MM.1S (cell line): ENCODE results near the gene HSP90AB1.

Experiments
- DNase-seq: peaks from one replicate; pipeline ENCODE4 v3.0.0-alpha.2; 2015
- H2AFZ ChIP-seq: fragments of 300-600 bp; sonication (generic); 2 replicates; pipeline ENCODE4 v1.6.0; 2016; ENCODE audit warnings: antibody characterized with exemption, low read length
- H3F3A ChIP-seq: fragments of 300-600 bp; sonication (generic); 2 replicates; pipeline ENCODE4 v1.6.1; 2016; ENCODE audit warnings: mild to moderate bottlenecking, antibody characterized with exemption, low read length, moderate library complexity, mixed read lengths; ENCODE audit not compliant: insufficient read depth
- H3K27ac ChIP-seq: fragments of 300-600 bp; sonication (generic); 2 replicates; pipeline ENCODE4 v1.5.1; 2016; ENCODE audit warnings: mild to moderate bottlenecking, low read length
- H3K27me3 ChIP-seq: fragments of 300-600 bp; sonication (generic); replicated peaks from 2 replicates; pipeline ENCODE4 v1.6.0; 2016; ENCODE audit warnings: low read length; ENCODE audit not compliant: insufficient read depth
- H3K36me3 ChIP-seq: fragments of 300-600 bp; sonication (generic); replicated peaks from 2 replicates; pipeline ENCODE4 v1.6.1; 2016; ENCODE audit warnings: mild to moderate bottlenecking, low read length, mixed read lengths; ENCODE audit not compliant: insufficient read depth
- H3K4me1 ChIP-seq: fragments of 300-600 bp; sonication (generic); 2 replicates; pipeline ENCODE4 v1.6.1; 2016; ENCODE audit warnings: low read length, mixed read lengths
- H3K4me2 ChIP-seq: fragments of 300-600 bp; sonication (generic); 2 replicates; pipeline ENCODE4 v1.6.0; 2016; ENCODE audit warnings: low read depth, low read length
- H3K4me3 ChIP-seq: fragments of 300-600 bp; sonication (generic); 2 replicates; pipeline ENCODE4 v1.5.1; 2016; ENCODE audit warnings: low read length, mixed read lengths
- H3K79me2 ChIP-seq: fragments of 300-600 bp; sonication (generic); 2 replicates; pipeline ENCODE4 v1.6.1; 2016; ENCODE audit warnings: mixed run types, low read length, mixed read lengths
- H3K9ac ChIP-seq: fragments of 300-600 bp; sonication (generic); 2 replicates; pipeline ENCODE4 v1.6.1; 2016; ENCODE audit warnings: low read length, mixed read lengths
- H3K9me2 ChIP-seq: fragments of 300-600 bp; sonication (generic); replicated peaks from 2 replicates; pipeline ENCODE4 v1.6.1; 2016; ENCODE audit warnings: mild to moderate bottlenecking, low read length, mixed read lengths; ENCODE audit not compliant: insufficient read depth
- H3K9me3 ChIP-seq: fragments of 300-600 bp; sonication (generic); replicated peaks from 2 replicates; pipeline ENCODE4 v1.6.1; 2016; ENCODE audit warnings: mild to moderate bottlenecking, low read length, mixed read lengths; ENCODE audit not compliant: insufficient read depth
- H4K20me1 ChIP-seq: fragments of 300-600 bp; sonication (generic); 2 replicates; pipeline ENCODE4 v1.6.1; 2016; ENCODE audit warnings: mild to moderate bottlenecking, low read length, moderate library complexity, mixed read lengths; ENCODE audit not compliant: insufficient read depth
- CTCF ChIP-seq: fragments of 300-600 bp; sonication (generic); IDR thresholded peaks from 2 replicates; pipeline ENCODE4 v1.5.1; 2016; ENCODE audit warnings: antibody characterized with exemption, low read length, mixed read lengths
- EZH2 ChIP-seq: fragments of 300-600 bp; sonication (generic); optimal IDR thresholded peaks from 2 replicates; pipeline ENCODE3; 2017; ENCODE audit warnings: low read depth, mild to moderate bottlenecking, antibody characterized with exemption, low read length, mixed read lengths
- EZH2phosphoT487 ChIP-seq: fragments of 300-600 bp; sonication (generic); IDR thresholded peaks from 2 replicates; pipeline ENCODE4 v1.6.1; 2018; ENCODE audit warnings: antibody characterized with exemption, low read length

The HSP90AB1 gene

DNA sequence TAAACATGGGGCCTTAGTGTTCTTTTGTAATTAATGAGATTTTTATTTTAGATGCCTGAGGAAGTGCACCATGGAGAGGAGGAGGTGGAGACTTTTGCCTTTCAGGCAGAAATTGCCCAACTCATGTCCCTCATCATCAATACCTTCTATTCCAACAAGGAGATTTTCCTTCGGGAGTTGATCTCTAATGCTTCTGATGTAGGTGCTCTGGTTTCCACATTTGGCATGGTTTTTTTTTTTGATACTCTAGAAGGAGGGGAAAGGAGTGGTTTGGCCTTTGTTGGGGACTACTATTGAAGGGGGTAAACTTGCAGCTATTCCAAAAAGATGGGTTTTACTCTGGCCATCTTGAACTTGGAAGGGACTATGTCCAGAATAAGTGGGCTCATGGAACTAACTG lies 1.7 kb downstream of the HSP90AB1 start:
- peaks cover 69% of the 10 kb centered on the region for H3F3A ChIP-seq
- no peaks in the 10 kb centered on the region for H3K27me3 ChIP-seq
- no peak overlapping the region for H2AFZ ChIP-seq
- TF ChIP-seq EZH2 (no peak), CTCF (no peak), EZH2phosphoT487 (no peak)
- no peak for DNase-seq
- peak overlapping the region; percentile 99; the same call in 1 of the 2 replicates for H3K9ac ChIP-seq
- peaks cover 33% of the 10 kb centered on the region for H3K4me1 ChIP-seq
- H3K36me3 ChIP-seq, result peaks cover 18% of the 10 kb centered on the region
- H3K79me2 ChIP-seq, result peaks cover 74% of the 10 kb centered on the region
- peak overlapping the region; percentile 39 for H3K4me2 ChIP-seq
- peak overlapping the region; percentile 85; the same call in 1 of the 2 replicates for H3K27ac ChIP-seq
- H4K20me1 ChIP-seq, result peaks cover 59% of the 10 kb centered on the region
- peak overlapping the region; percentile 99 for H3K4me3 ChIP-seq
- no peaks in the 10 kb centered on the region for H3K9me3 ChIP-seq
- H3K9me2 ChIP-seq, result no peaks in the 10 kb centered on the region

DNA sequence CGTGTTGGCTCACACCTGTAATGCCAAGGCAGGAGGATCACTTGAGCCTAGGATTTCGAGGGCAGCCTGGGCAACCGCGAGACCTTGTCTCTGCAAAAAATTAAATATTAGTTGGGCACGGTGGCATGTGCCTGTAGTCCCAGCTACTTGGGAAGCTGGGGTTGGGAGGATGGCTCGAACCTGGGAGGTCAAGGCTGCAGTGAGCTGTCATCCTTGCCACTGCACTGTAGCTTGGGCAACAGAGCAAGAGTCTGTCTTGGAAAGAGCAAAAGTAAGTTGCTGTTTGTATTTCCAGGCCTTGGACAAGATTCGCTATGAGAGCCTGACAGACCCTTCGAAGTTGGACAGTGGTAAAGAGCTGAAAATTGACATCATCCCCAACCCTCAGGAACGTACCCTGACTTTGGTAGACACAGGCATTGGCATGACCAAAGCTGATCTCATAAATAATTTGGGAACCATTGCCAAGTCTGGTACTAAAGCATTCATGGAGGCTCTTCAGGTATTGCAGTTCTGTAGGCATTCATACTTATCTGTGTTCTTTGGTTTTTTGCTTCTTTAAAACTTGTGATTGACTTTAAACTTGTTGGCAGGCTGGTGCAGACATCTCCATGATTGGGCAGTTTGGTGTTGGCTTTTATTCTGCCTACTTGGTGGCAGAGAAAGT lies 2.3 kb downstream of the HSP90AB1 start:
- peaks cover 39% of the 10 kb centered on the region for H3K4me1 ChIP-seq
- H3K36me3 ChIP-seq, result peaks cover 20% of the 10 kb centered on the region
- H4K20me1 ChIP-seq, result peaks cover 65% of the 10 kb centered on the region
- H3K4me3 ChIP-seq, result peak overlapping the region; percentile 99
- peak overlapping the region; percentile 85; the same call in 1 of the 2 replicates for H3K27ac ChIP-seq
- no peaks in the 10 kb centered on the region for H3K27me3 ChIP-seq
- H2AFZ ChIP-seq, result no peak overlapping the region
- peaks cover 75% of the 10 kb centered on the region for H3F3A ChIP-seq
- H3K9ac ChIP-seq, result peak overlapping the region; percentile 99; the same call in 1 of the 2 replicates
- TF ChIP-seq CTCF (no peak), EZH2phosphoT487 (no peak), EZH2 (no peak)
- no peak for DNase-seq
- H3K9me3 ChIP-seq, result no peaks in the 10 kb centered on the region
- peak overlapping the region; percentile 39 for H3K4me2 ChIP-seq
- no peaks in the 10 kb centered on the region for H3K9me2 ChIP-seq
- H3K79me2 ChIP-seq, result peaks cover 79% of the 10 kb centered on the region

DNA sequence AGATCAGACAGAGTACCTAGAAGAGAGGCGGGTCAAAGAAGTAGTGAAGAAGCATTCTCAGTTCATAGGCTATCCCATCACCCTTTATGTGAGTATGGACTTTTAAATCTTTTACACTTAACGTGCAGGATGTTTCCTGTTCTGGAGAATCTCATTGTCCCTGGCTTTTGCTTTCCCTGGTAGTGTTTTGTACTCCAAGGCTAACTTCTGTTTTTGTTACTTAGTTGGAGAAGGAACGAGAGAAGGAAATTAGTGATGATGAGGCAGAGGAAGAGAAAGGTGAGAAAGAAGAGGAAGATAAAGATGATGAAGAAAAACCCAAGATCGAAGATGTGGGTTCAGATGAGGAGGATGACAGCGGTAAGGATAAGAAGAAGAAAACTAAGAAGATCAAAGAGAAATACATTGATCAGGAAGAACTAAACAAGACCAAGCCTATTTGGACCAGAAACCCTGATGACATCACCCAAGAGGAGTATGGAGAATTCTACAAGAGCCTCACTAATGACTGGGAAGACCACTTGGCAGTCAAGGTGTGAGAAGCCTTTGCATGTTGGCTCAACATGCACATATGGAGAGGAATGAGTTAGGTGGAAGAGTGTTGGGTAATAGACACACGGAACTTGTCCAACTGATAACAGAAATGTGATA lies 3.3 kb downstream of the HSP90AB1 start:
- H3K79me2 ChIP-seq, result peaks cover 84% of the 10 kb centered on the region
- H2AFZ ChIP-seq, result no peak overlapping the region
- peaks cover 69% of the 10 kb centered on the region for H4K20me1 ChIP-seq
- no peak for DNase-seq
- no peaks in the 10 kb centered on the region for H3K9me3 ChIP-seq
- H3K36me3 ChIP-seq, result peaks cover 20% of the 10 kb centered on the region
- no peak overlapping the region for H3K4me3 ChIP-seq
- H3K4me1 ChIP-seq, result peaks cover 42% of the 10 kb centered on the region
- TF ChIP-seq CTCF (no peak), EZH2phosphoT487 (no peak), EZH2 (no peak)
- H3K4me2 ChIP-seq, result peak overlapping the region; percentile 39; the same call in 1 of the 2 replicates
- H3F3A ChIP-seq, result peaks cover 83% of the 10 kb centered on the region
- H3K9ac ChIP-seq, result no peak overlapping the region
- no peaks in the 10 kb centered on the region for H3K9me2 ChIP-seq
- H3K27me3 ChIP-seq, result no peaks in the 10 kb centered on the region
- H3K27ac ChIP-seq, result no peak overlapping the region
